GM23248 (cell line): ENCODE data around the gene ZMIZ1. TPM values are rescaled to one million over a fixed set of nuclear protein-coding genes. Genes with fewer than 3 reads are reported as not detected.
A peak's percentile ranks its signal among the peaks of the same experiment; 100 is the strongest.

Experiments
- DNase-seq: peaks from one replicate; pipeline ENCODE4 v3.0.0-alpha.2; 2015
- H2AFZ ChIP-seq: fragments of 200-600 bp; sonication (generic); 2 replicates; pipeline ENCODE4 v1.6.1; 2016; ENCODE audit warnings: antibody characterized with exemption
- H3F3A ChIP-seq: fragments of 200-600 bp; sonication (generic); 2 replicates; pipeline ENCODE4 v1.6.1; 2016; ENCODE audit warnings: mild to moderate bottlenecking, antibody characterized with exemption, mixed run types; ENCODE audit not compliant: insufficient read depth
- H3K27ac ChIP-seq: fragments of 200-600 bp; sonication (generic); 2 replicates; pipeline ENCODE4 v1.5.1; 2016; ENCODE audit warnings: mild to moderate bottlenecking
- H3K27me3 ChIP-seq: fragments of 200-600 bp; sonication (generic); replicated peaks from 2 replicates; pipeline ENCODE4 v1.6.1; 2016; ENCODE audit warnings: mild to moderate bottlenecking; ENCODE audit not compliant: insufficient read depth
- H3K36me3 ChIP-seq: fragments of 200-600 bp; sonication (generic); 2 replicates; pipeline ENCODE4 v1.6.1; 2016; ENCODE audit warnings: low read depth, mild to moderate bottlenecking
- H3K4me1 ChIP-seq: fragments of 200-600 bp; sonication (generic); 2 replicates; pipeline ENCODE4 v1.6.1; 2016; ENCODE audit warnings: mild to moderate bottlenecking; ENCODE audit not compliant: insufficient read depth
- H3K4me2 ChIP-seq: fragments of 200-600 bp; sonication (generic); one replicate; pipeline ENCODE4 v1.6.1; 2016; ENCODE audit warnings: mild to moderate bottlenecking; ENCODE audit not compliant: unreplicated experiment
- H3K4me3 ChIP-seq: fragments of 200-600 bp; sonication (generic); 2 replicates; pipeline ENCODE4 v1.5.1; 2016; ENCODE audit warnings: mild to moderate bottlenecking
- H3K79me2 ChIP-seq: fragments of 200-600 bp; sonication (generic); 2 replicates; pipeline ENCODE4 v1.6.1; 2016; ENCODE audit warnings: mild to moderate bottlenecking; ENCODE audit not compliant: insufficient read depth
- H3K9ac ChIP-seq: fragments of 200-600 bp; sonication (generic); 2 replicates; pipeline ENCODE4 v1.6.1; 2016; ENCODE audit warnings: mild to moderate bottlenecking
- H3K9me2 ChIP-seq: fragments of 200-600 bp; sonication (generic); 2 replicates; pipeline ENCODE4 v1.6.1; 2016; ENCODE audit warnings: mixed run types, mild to moderate bottlenecking, moderate library complexity; ENCODE audit not compliant: insufficient read depth
- H3K9me3 ChIP-seq: fragments of 200-600 bp; sonication (generic); one replicate; pipeline ENCODE4 v1.6.1; 2017; ENCODE audit warnings: low read depth
- H4K20me1 ChIP-seq: fragments of 200-600 bp; sonication (generic); 2 replicates; pipeline ENCODE4 v1.6.0; 2016; ENCODE audit not compliant: insufficient read depth
- EZH2 ChIP-seq: fragments of 200-600 bp; sonication (generic); IDR thresholded peaks from 2 replicates; pipeline ENCODE4 v1.6.1; 2018; ENCODE audit warnings: antibody characterized with exemption, mild to moderate bottlenecking; ENCODE audit not compliant: insufficient read depth, poor library complexity, severe bottlenecking
- EZH2phosphoT487 ChIP-seq: fragments of 200-600 bp; sonication (generic); IDR thresholded peaks from 2 replicates; pipeline ENCODE4 v1.6.1; 2018; ENCODE audit warnings: antibody characterized with exemption, moderate library complexity, mild to moderate bottlenecking, low read depth; ENCODE audit not compliant: insufficient read depth
- WGBS, 2 experiments: methylation state at CpG; one replicate each; pipeline ENCODE4 v1.1.6; 2015 to 2017; ENCODE audit warnings: low lambda C conversion rate in 2 of 2, low coverage in 1 of 2; ENCODE audit errors: missing lambda C conversion rate in 2 of 2; 5-methylcytosine and 5-hydroxymethylcytosine counted together
- in situ Hi-C: fragments of 300-500 bp; cut with MboI; formaldehyde crosslinking; loops from 2 replicates; pipeline ENCODE4 v1.15.0; 2020
- polyA plus RNA-seq: library from polyadenylated mRNA; unstranded; fragments of >200 nt; fragmentation: Nextera tagmentation; extraction: Ambion mirVana; gene quantifications from 2 replicates; pipeline ENCODE4 v1.2.1, GENCODE V29; 2016
- total RNA-seq: library from RNA; depleted of rRNA; stranded (reverse); fragments of >200 nt; shearing (Covaris generic); gene quantifications from 2 replicates; pipeline ENCODE4 v1.2.3, GENCODE V29; 2014

Gene ZMIZ1
- total and polyA plus RNA-seq, 2 experiments from 2014 or later: 21.9 to 28.4 TPM

GRCh38 chr10:79314761-79315601 is 246.2 kb downstream of the ZMIZ1 start:
- H3K27me3 ChIP-seq: no peaks in the 10 kb centered on the region
- H3K4me1 ChIP-seq: peaks cover 28% of the 10 kb centered on the region
- DNase-seq: peak; percentile 27
- H3K9ac ChIP-seq: no peak overlapping the region
- no peak overlapping the region for H3K27ac ChIP-seq
- no peak overlapping the region for H3K4me3 ChIP-seq
- no peak overlapping the region for H3K4me2 ChIP-seq
- H2AFZ ChIP-seq: no peak overlapping the region
- peaks cover 59% of the 10 kb centered on the region for H3F3A ChIP-seq
- no peaks in the 10 kb centered on the region for H4K20me1 ChIP-seq
- in situ Hi-C loops: no loop called here
- no peaks in the 10 kb centered on the region for H3K79me2 ChIP-seq
- no peaks in the 10 kb centered on the region for H3K9me2 ChIP-seq
- TF ChIP-seq EZH2: no peak
- no peak for TF ChIP-seq EZH2phosphoT487
- peaks cover 23% of the 10 kb centered on the region; the same call in 1 of the 2 replicates for H3K36me3 ChIP-seq
- WGBS, 2 experiments: 85 to 86% methylated on average over 25 of the region's 25 CpGs
- no peaks in the 10 kb centered on the region for H3K9me3 ChIP-seq

GRCh38 chr10:79315602-79315920 is 246.8 kb downstream of the ZMIZ1 start:
- H3F3A ChIP-seq: peaks cover 65% of the 10 kb centered on the region
- WGBS, 2 experiments: 81 to 82% methylated on average over 11 of the region's 11 CpGs
- TF ChIP-seq EZH2 (no peak), EZH2phosphoT487 (no peak)
- H3K9ac ChIP-seq: no peak overlapping the region
- peaks cover 34% of the 10 kb centered on the region for H3K4me1 ChIP-seq
- H4K20me1 ChIP-seq: no peaks in the 10 kb centered on the region
- no peaks in the 10 kb centered on the region for H3K9me3 ChIP-seq
- H3K27ac ChIP-seq: no peak overlapping the region
- H3K79me2 ChIP-seq: no peaks in the 10 kb centered on the region
- H3K9me2 ChIP-seq: no peaks in the 10 kb centered on the region
- H2AFZ ChIP-seq: no peak overlapping the region
- no peak for DNase-seq
- no peaks in the 10 kb centered on the region for H3K27me3 ChIP-seq
- no peak overlapping the region for H3K4me2 ChIP-seq
- no peak overlapping the region for H3K4me3 ChIP-seq
- peaks cover 23% of the 10 kb centered on the region; the same call in 1 of the 2 replicates for H3K36me3 ChIP-seq
- in situ Hi-C loops: no loop called here

DNA sequence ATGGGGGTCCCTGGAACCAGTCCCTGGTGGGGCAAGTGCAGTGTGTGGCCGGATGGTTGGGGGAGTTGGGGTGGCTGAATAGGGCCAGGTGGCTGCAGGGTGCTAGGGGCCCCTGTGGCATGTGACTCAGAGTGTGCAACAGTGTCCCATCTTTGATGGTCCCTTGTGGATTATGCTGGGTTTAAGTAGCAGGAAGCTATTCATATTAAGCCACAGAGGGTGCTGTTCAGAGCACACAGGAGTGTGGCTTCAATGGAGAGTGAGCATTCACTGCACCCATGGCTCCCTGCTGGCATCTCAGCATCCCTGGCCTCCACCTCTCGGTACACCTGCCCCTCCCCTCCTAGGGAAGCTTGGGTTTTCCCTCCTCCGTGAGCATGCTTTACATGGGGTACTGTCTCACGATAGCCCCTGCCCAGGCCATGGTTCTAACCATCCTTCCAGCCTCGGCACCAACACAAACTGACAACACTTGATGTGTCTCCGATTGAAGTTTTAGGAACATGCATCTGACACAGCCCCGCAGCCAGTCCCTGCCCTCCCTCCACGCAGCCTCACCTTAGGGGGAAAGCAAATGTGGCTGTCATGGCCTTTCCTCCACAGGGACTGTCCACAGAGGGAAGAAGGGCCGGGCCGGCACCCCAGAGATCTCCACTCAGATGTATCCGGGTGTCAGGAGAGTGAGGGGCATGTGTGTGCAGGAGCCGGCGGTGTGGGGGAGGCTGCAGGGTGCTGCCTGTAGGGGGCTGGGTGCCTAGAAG is 248.1 kb downstream of the ZMIZ1 start:
- H3K9ac ChIP-seq: peak overlapping the region; percentile 58
- H3K4me3 ChIP-seq: 0 out of 2 replicates have a peak overlapping the region, but pooled peaks have one; percentile 21
- H3K9me2 ChIP-seq: no peaks in the 10 kb centered on the region
- DNase-seq: peak; percentile 42
- H3K27me3 ChIP-seq: no peaks in the 10 kb centered on the region
- H3K9me3 ChIP-seq: no peaks in the 10 kb centered on the region
- peaks cover 75% of the 10 kb centered on the region for H3F3A ChIP-seq
- H3K4me1 ChIP-seq: peaks cover 46% of the 10 kb centered on the region
- H3K4me2 ChIP-seq: peak overlapping the region; percentile 68
- H3K79me2 ChIP-seq: no peaks in the 10 kb centered on the region
- 41 to 44% methylated on average over 13 of the region's 13 CpGs for WGBS, 2 experiments
- peak overlapping the region; percentile 79 for H3K27ac ChIP-seq
- no peaks in the 10 kb centered on the region for H4K20me1 ChIP-seq
- no peak overlapping the region for H2AFZ ChIP-seq
- no peak for TF ChIP-seq EZH2
- no peak for TF ChIP-seq EZH2phosphoT487
- H3K36me3 ChIP-seq: peaks cover 23% of the 10 kb centered on the region; the same call in 1 of the 2 replicates
- in situ Hi-C loops: no loop called here

DNA sequence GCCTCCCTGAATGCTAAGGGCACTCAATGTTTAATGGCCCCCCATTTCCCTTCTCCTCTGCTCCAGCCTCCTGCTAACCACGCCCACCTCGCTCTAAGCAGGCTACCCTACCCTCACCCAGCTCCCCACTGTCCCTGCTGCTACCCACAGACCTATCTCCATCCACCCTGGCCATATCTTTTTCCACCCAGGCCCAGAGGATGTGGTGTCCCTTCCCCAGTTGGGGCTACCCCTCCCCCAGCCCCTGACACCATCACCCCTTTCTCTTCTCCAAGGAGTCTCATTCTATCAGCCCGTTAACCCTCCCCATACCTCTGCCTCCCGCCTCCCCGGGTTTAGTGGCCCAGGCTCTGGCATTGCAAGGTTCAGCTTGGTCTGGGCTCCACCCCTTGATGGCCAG is 249.6 kb downstream of the ZMIZ1 start:
- in situ Hi-C loops: no loop called here
- Histone ChIP-seq H3K9me2 (no peaks in the 10 kb centered on the region), H4K20me1 (no peaks in the 10 kb centered on the region), H3K27ac (peak overlapping the region; percentile 79), H3K36me3 (peaks cover 17% of the 10 kb centered on the region; the same call in 1 of the 2 replicates), H3K79me2 (no peaks in the 10 kb centered on the region), H3K4me2 (peak overlapping the region; percentile 27), H2AFZ (no peak overlapping the region), H3K27me3 (no peaks in the 10 kb centered on the region), H3F3A (peaks cover 88% of the 10 kb centered on the region), H3K9ac (peak overlapping the region; percentile 58), H3K4me3 (no peak overlapping the region), H3K4me1 (peaks cover 61% of the 10 kb centered on the region), H3K9me3 (no peaks in the 10 kb centered on the region)
- TF ChIP-seq EZH2 (no peak), EZH2phosphoT487 (no peak)
- no peak for DNase-seq
- 88 to 92% methylated on average over 4 to 5 of the region's 5 CpGs for WGBS, 2 experiments
